SK-N-SH (cell line): ENCODE data around the gene CASQ1. TPM values are rescaled to one million over a fixed set of nuclear protein-coding genes. Genes with fewer than 3 reads are reported as not detected.

Source experiments
- CTCF ChIA-PET: fragments of 300-600, 350-600 bp; formaldehyde crosslinking; extraction: SDS; loops from one replicate; lab custom pipeline; 2021; lab: Yijun Ruan, JAX
- POLR2A ChIA-PET: fragments of 350-600 bp; sonication (Branson Sonifier 250); formaldehyde crosslinking; extraction: SDS; loops from one replicate; lab custom pipeline; 2020; ENCODE audit warnings: antibody characterized with exemption, inconsistent platforms; lab: Yijun Ruan, JAX
- DNase-seq: peaks from one replicate; pipeline ENCODE4 v3.0.0; 2012
- H2AFZ ChIP-seq: fragments of 200-600 bp; sonication (generic); 2 replicates; pipeline ENCODE4 v1.8.1; 2016; ENCODE audit warnings: antibody characterized with exemption, mild to moderate bottlenecking, low read depth
- H3F3A ChIP-seq: fragments of 200-600 bp; sonication (generic); replicated peaks from 2 replicates; pipeline ENCODE3; 2016; ENCODE audit warnings: antibody characterized with exemption, mild to moderate bottlenecking; ENCODE audit not compliant: insufficient read depth
- H3K27ac ChIP-seq, 2 experiments: fragments of 200-500 bp in 1 of 2; fragments of 200-600 bp in 1 of 2; sonication (Bioruptor generic) in 1 of 2; sonication (generic), shearing (Covaris generic) in 1 of 2; 2 replicates each; pipeline versions ENCODE4 v1.5.1 to v1.6.1; 2014 to 2016; ENCODE audit warnings: low read depth in 2 of 2, inconsistent platforms in 1 of 2, low read length in 1 of 2, mild to moderate bottlenecking in 1 of 2, mixed read lengths in 1 of 2
- H3K27me3 ChIP-seq: fragments of 200-600 bp; sonication (generic), shearing (Covaris generic); 2 replicates; pipeline ENCODE4 v1.6.1; 2016; ENCODE audit warnings: mixed run types; ENCODE audit not compliant: insufficient read depth
- H3K36me3 ChIP-seq, 2 experiments: fragments of 200-500 bp in 1 of 2; fragments of 200-600 bp in 1 of 2; sonication (Bioruptor generic) in 1 of 2; sonication (generic) in 1 of 2; replicated peaks in 1 of 2; 2 replicates each; pipeline versions ENCODE3 to v1.5.1; 2014 to 2016; ENCODE audit warnings: low read length in 1 of 2, mild to moderate bottlenecking in 1 of 2; ENCODE audit not compliant: insufficient read depth in 2 of 2, control insufficient read depth in 1 of 2
- H3K4me1 ChIP-seq, 2 experiments: fragments of 200-500 bp in 1 of 2; fragments of 200-600 bp in 1 of 2; sonication (Bioruptor generic) in 1 of 2; sonication (generic), shearing (Covaris generic) in 1 of 2; 2 replicates each; pipeline versions ENCODE4 v1.5.1 to v1.6.1; 2014 to 2016; ENCODE audit warnings: low read depth in 1 of 2, low read length in 1 of 2, mixed run types in 1 of 2; ENCODE audit not compliant: insufficient read depth in 2 of 2, control insufficient read depth in 1 of 2
- H3K4me2 ChIP-seq: fragments of 200-600 bp; sonication (generic), shearing (Covaris generic); 2 replicates; pipeline ENCODE4 v1.6.1; 2017; ENCODE audit warnings: mixed run types
- H3K4me3 ChIP-seq, 2 experiments: fragments of 200-500 bp in 1 of 2; fragments of 200-600 bp in 1 of 2; sonication (Bioruptor generic) in 1 of 2; sonication (generic), shearing (Covaris generic) in 1 of 2; 2 replicates each; pipeline versions ENCODE4 v1.5.1 to v1.8.1; 2014 to 2016; ENCODE audit warnings: low read depth in 2 of 2, inconsistent platforms in 1 of 2, low read length in 1 of 2, mild to moderate bottlenecking in 1 of 2, mixed read lengths in 1 of 2, moderate library complexity in 1 of 2
- H3K79me2 ChIP-seq: fragments of 200-600 bp; sonication (generic); 2 replicates; pipeline ENCODE4 v1.8.1; 2017; ENCODE audit warnings: mild to moderate bottlenecking; ENCODE audit not compliant: insufficient read depth
- H3K9ac ChIP-seq: fragments of 200-600 bp; sonication (generic); 2 replicates; pipeline ENCODE4 v1.6.1; 2017; ENCODE audit warnings: mixed run types
- H3K9me2 ChIP-seq: fragments of 200-600 bp; sonication (generic); 2 replicates; pipeline ENCODE4 v1.6.1; 2017; ENCODE audit warnings: mixed run types
- H3K9me3 ChIP-seq: fragments of 200-600 bp; sonication (generic); 2 replicates; pipeline ENCODE4 v1.6.1; 2017; ENCODE audit warnings: mixed run types, mild to moderate bottlenecking, moderate library complexity
- H4K20me1 ChIP-seq: fragments of 200-600 bp; sonication (generic); 2 replicates; pipeline ENCODE4 v1.6.1; 2017; ENCODE audit warnings: mild to moderate bottlenecking, mixed run types; ENCODE audit not compliant: insufficient read depth
- CHD2 ChIP-seq: fragments of 150-350 bp; IDR thresholded peaks from 2 replicates; pipeline ENCODE4 v1.6.1; 2018; ENCODE audit warnings: low read length; ENCODE audit not compliant: partially characterized antibody
- EP300 ChIP-seq, 2 experiments: IDR thresholded peaks; 2 replicates each; pipeline versions ENCODE4 v1.4.0 to v1.6.1; 2012; ENCODE audit warnings: borderline replicate concordance in 1 of 2, low read depth in 1 of 2, low read length in 1 of 2
- FOSL2 ChIP-seq: IDR thresholded peaks from 2 replicates; pipeline ENCODE4 v1.4.0; 2012; ENCODE audit warnings: low read depth, mild to moderate bottlenecking, moderate library complexity, borderline replicate concordance
- FOXJ3 ChIP-seq: sonication (generic); formaldehyde crosslinking; IDR thresholded peaks from 2 replicates; pipeline ENCODE4 v1.5.1; 2020; ENCODE audit warnings: mild to moderate bottlenecking, missing genetic modification reagents
- FOXM1 ChIP-seq: IDR thresholded peaks from 2 replicates; pipeline ENCODE4 v1.4.0; 2012; ENCODE audit warnings: low read depth, mild to moderate bottlenecking
- JUND ChIP-seq: IDR thresholded peaks from 2 replicates; pipeline ENCODE4 v1.4.0; 2012
- MEF2A ChIP-seq: IDR thresholded peaks from 2 replicates; pipeline ENCODE4 v1.4.0; 2012; ENCODE audit warnings: low read depth, borderline replicate concordance
- MXI1 ChIP-seq: IDR thresholded peaks from 2 replicates; pipeline ENCODE4 v1.6.1; 2012; ENCODE audit warnings: mild to moderate bottlenecking, low read depth, low read length, improper control_type of control experiment
- RAD21 ChIP-seq: IDR thresholded peaks from 2 replicates; pipeline ENCODE4 v1.6.1; 2012; ENCODE audit warnings: mild to moderate bottlenecking, low read length
- RCOR1 ChIP-seq: fragments of 150-350 bp; IDR thresholded peaks from 2 replicates; pipeline ENCODE4 v1.6.1; 2017; ENCODE audit warnings: antibody characterized with exemption, low read length
- RFX5 ChIP-seq: IDR thresholded peaks from 2 replicates; pipeline ENCODE4 v1.6.1; 2012; ENCODE audit warnings: mild to moderate bottlenecking, improper control_type of control experiment, low read length
- RXRA ChIP-seq: IDR thresholded peaks from 2 replicates; pipeline ENCODE4 v1.4.0; 2012; ENCODE audit warnings: low read depth, mild to moderate bottlenecking, borderline replicate concordance
- SIN3A ChIP-seq: IDR thresholded peaks from 2 replicates; pipeline ENCODE4 v1.6.1; 2012; ENCODE audit warnings: low read depth, mild to moderate bottlenecking, low read length, moderate library complexity, borderline replicate concordance
- SMC3 ChIP-seq: IDR thresholded peaks from 2 replicates; pipeline ENCODE4 v1.6.1; 2012; ENCODE audit warnings: low read depth, low read length, improper control_type of control experiment
- TAF1 ChIP-seq: IDR thresholded peaks from 2 replicates; pipeline ENCODE4 v1.6.1; 2012; ENCODE audit warnings: low read depth, mild to moderate bottlenecking, low read length, moderate library complexity, borderline replicate concordance
- TCF12 ChIP-seq: IDR thresholded peaks from 2 replicates; pipeline ENCODE4 v1.4.0; 2012
- TEAD4 ChIP-seq: IDR thresholded peaks from 2 replicates; pipeline ENCODE4 v1.4.0; 2012; ENCODE audit warnings: mild to moderate bottlenecking, borderline replicate concordance; ENCODE audit not compliant: insufficient read depth
- YY1 ChIP-seq: IDR thresholded peaks from 2 replicates; pipeline ENCODE4 v1.4.0; 2012; ENCODE audit warnings: low read depth, mild to moderate bottlenecking
- WGBS: methylation state at CpG from one replicate; pipeline ENCODE4 v1.1.6; 2017; ENCODE audit warnings: low lambda C conversion rate; 5-methylcytosine and 5-hydroxymethylcytosine counted together
- polyA plus RNA-seq, 3 experiments: library from polyadenylated mRNA; depleted of rRNA; stranded (reverse); fragments of >200 nt; gene quantifications; 2 replicates each; pipeline ENCODE4 v1.2.3, GENCODE V29; 2012
- TF ChIP-seq, protein P1 (sequence below): IDR thresholded peaks from 2 replicates; pipeline ENCODE4 v1.6.1; 2012; ENCODE audit warnings: mild to moderate bottlenecking, low read depth, low read length, moderate library complexity
- TF ChIP-seq, protein P2 (sequence below): IDR thresholded peaks from 2 replicates; pipeline ENCODE4; 2012

Gene CASQ1
- polyA plus RNA-seq, 1 of the 3 experiments (the other 2 are of a cell fraction): 0.08 TPM

DNA sequence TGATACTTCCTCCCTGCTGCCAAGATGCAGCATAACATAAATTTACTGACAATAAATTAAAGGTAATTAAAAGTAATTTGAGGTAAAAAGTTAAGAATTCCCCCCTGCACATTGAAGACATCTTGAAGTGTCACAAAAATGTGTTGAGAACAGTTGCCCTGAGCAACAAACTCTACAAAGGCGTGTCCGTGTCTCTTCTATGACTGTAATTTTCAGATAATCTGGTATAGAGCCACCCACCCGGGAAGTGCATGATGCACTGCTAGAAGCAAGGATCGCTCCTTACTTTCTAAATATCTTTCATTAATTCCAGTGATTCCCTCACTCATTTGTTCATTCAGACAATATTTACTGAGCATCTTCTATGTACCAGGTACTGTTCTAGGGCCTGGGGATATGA, 11.0 kb upstream of the CASQ1 start:
- no peaks in the 10 kb centered on the region for H3K9me2 ChIP-seq
- H3K79me2 ChIP-seq: no peaks in the 10 kb centered on the region
- no peaks in the 10 kb centered on the region; the same call in 1 of the 2 replicates for H3K27me3 ChIP-seq
- POLR2A ChIA-PET: no interaction called here
- no peak overlapping the region for H2AFZ ChIP-seq
- no peak overlapping the region for H3K9ac ChIP-seq
- no peaks in the 10 kb centered on the region for H3K9me3 ChIP-seq
- no peaks in the 10 kb centered on the region for H4K20me1 ChIP-seq
- 44% methylated on average over 4 of the region's 4 CpGs for WGBS
- CTCF ChIA-PET: interaction anchor here (0.8 to 2.0 kb wide), 5 partner anchors 13 to 94 kb away, joined by 3 to 6 read pairs (median 4); no protein-coding TSS in a partner anchor
- no peak overlapping the region for H3K27ac ChIP-seq
- no peak overlapping the region for H3K4me2 ChIP-seq
- H3K36me3 ChIP-seq: no peaks in the 10 kb centered on the region
- H3K4me1 ChIP-seq: no peaks in the 10 kb centered on the region
- no peak for TF ChIP-seq SMC3
- TF ChIP-seq FOXM1: no peak
- no peak for TF ChIP-seq RXRA
- no peak for TF ChIP-seq YY1
- TF ChIP-seq FOXJ3: no peak
- TF ChIP-seq TCF12: no peak
- TF ChIP-seq, protein P1, sequence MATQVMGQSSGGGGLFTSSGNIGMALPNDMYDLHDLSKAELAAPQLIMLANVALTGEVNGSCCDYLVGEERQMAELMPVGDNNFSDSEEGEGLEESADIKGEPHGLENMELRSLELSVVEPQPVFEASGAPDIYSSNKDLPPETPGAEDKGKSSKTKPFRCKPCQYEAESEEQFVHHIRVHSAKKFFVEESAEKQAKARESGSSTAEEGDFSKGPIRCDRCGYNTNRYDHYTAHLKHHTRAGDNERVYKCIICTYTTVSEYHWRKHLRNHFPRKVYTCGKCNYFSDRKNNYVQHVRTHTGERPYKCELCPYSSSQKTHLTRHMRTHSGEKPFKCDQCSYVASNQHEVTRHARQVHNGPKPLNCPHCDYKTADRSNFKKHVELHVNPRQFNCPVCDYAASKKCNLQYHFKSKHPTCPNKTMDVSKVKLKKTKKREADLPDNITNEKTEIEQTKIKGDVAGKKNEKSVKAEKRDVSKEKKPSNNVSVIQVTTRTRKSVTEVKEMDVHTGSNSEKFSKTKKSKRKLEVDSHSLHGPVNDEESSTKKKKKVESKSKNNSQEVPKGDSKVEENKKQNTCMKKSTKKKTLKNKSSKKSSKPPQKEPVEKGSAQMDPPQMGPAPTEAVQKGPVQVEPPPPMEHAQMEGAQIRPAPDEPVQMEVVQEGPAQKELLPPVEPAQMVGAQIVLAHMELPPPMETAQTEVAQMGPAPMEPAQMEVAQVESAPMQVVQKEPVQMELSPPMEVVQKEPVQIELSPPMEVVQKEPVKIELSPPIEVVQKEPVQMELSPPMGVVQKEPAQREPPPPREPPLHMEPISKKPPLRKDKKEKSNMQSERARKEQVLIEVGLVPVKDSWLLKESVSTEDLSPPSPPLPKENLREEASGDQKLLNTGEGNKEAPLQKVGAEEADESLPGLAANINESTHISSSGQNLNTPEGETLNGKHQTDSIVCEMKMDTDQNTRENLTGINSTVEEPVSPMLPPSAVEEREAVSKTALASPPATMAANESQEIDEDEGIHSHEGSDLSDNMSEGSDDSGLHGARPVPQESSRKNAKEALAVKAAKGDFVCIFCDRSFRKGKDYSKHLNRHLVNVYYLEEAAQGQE: no peak
- TF ChIP-seq FOSL2: no peak
- TF ChIP-seq MXI1: no peak
- TF ChIP-seq, protein P2, sequence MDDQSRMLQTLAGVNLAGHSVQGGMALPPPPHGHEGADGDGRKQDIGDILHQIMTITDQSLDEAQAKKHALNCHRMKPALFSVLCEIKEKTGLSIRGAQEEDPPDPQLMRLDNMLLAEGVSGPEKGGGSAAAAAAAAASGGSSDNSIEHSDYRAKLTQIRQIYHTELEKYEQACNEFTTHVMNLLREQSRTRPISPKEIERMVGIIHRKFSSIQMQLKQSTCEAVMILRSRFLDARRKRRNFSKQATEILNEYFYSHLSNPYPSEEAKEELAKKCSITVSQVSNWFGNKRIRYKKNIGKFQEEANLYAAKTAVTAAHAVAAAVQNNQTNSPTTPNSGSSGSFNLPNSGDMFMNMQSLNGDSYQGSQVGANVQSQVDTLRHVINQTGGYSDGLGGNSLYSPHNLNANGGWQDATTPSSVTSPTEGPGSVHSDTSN: no peak
- no peak for TF ChIP-seq TEAD4
- TF ChIP-seq CHD2: no peak
- TF ChIP-seq RCOR1: no peak
- no peak for DNase-seq
- H3K4me3 ChIP-seq: no peak overlapping the region
- no peaks in the 10 kb centered on the region for H3F3A ChIP-seq

DNA sequence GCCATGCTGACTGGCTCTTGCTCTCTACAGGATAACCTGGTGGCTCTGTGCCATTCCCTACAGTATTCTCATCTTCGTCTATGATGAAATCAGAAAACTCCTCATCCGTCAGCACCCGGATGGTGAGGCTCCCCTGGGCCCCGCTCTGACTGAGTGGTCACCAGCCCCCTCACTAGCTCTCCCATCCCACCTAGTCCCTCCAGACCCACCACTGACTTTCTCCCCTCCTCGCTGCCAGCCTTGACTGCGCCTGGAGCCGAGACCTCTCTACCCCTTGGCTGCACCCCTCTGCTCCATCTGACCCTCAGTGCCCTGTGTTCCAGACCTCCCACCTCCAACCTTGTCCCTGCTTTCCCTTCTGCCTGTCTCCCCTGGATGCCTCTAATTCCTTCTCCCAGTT, 4.1 kb upstream of the CASQ1 start:
- H2AFZ ChIP-seq: no peak overlapping the region

More for the DNA sequence above, 4.1 kb upstream of the CASQ1 start:
- no peaks in the 10 kb centered on the region for H3K9me2 ChIP-seq
- TF ChIP-seq YY1: no peak
- TF ChIP-seq TAF1: no peak
- TF ChIP-seq RFX5: no peak
- no peak for TF ChIP-seq SIN3A
- TF ChIP-seq, protein P1: no peak
- TF ChIP-seq CHD2: no peak
- no peak for TF ChIP-seq FOSL2
- no peak for TF ChIP-seq RXRA
- no peak for TF ChIP-seq MEF2A
- TF ChIP-seq JUND: no peak
- no peak for TF ChIP-seq RAD21
- TF ChIP-seq EP300 (IDR thresholded peaks at IDR 0.05; ENCODE audit: borderline replicate concordance in 1 of 2, low read depth in 1 of 2, low read length in 1 of 2): no peak
- H3K9ac ChIP-seq: no peak overlapping the region
- no peaks in the 10 kb centered on the region for H3K36me3 ChIP-seq
- ChIA-PET POLR2A (no interaction called here), CTCF (interaction anchor here (1.0 to 7.5 kb wide), 3 partner anchors 24 to 59 kb away, joined by 3 to 293 read pairs (median 4); no protein-coding TSS in a partner anchor)
- H3K4me1 ChIP-seq: peaks cover 0 to 3% of the 10 kb centered on the region in 2 experiments; a peak in 1 of 4 replicates
- no peak for DNase-seq
- no peaks in the 10 kb centered on the region for H3K9me3 ChIP-seq
- H3K4me3 ChIP-seq: no peak overlapping the region
- no peak overlapping the region for H3K4me2 ChIP-seq
- H3F3A ChIP-seq: no peaks in the 10 kb centered on the region
- H3K79me2 ChIP-seq: no peaks in the 10 kb centered on the region
- no peak overlapping the region for H3K27ac ChIP-seq
- H3K27me3 ChIP-seq: no peaks in the 10 kb centered on the region
- 90% methylated on average over 7 of the region's 7 CpGs for WGBS
- no peaks in the 10 kb centered on the region for H4K20me1 ChIP-seq
